GM12874 (cell line): ENCODE data around the gene ODF2L.

ENCODE experiments used
- TF ChIP-seq, protein P1 (sequence below): IDR thresholded peaks from 2 replicates; pipeline ENCODE4 v1.5.1; 2011; ENCODE audit warnings: low read depth, mild to moderate bottlenecking, control low read depth, low read length, moderate library complexity; ENCODE audit not compliant: insufficient read depth

The ODF2L gene

GRCh38 chr1:86339906-86340305 lies 56.2 kb downstream of the ODF2L start:
- TF ChIP-seq, protein P1, sequence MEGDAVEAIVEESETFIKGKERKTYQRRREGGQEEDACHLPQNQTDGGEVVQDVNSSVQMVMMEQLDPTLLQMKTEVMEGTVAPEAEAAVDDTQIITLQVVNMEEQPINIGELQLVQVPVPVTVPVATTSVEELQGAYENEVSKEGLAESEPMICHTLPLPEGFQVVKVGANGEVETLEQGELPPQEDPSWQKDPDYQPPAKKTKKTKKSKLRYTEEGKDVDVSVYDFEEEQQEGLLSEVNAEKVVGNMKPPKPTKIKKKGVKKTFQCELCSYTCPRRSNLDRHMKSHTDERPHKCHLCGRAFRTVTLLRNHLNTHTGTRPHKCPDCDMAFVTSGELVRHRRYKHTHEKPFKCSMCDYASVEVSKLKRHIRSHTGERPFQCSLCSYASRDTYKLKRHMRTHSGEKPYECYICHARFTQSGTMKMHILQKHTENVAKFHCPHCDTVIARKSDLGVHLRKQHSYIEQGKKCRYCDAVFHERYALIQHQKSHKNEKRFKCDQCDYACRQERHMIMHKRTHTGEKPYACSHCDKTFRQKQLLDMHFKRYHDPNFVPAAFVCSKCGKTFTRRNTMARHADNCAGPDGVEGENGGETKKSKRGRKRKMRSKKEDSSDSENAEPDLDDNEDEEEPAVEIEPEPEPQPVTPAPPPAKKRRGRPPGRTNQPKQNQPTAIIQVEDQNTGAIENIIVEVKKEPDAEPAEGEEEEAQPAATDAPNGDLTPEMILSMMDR, result no peak

- TF ChIP-seq, protein P1, result no peak
These were observed 56.9 kb downstream of the ODF2L start for GRCh38 chr1:86339014-86339812.

DNA sequence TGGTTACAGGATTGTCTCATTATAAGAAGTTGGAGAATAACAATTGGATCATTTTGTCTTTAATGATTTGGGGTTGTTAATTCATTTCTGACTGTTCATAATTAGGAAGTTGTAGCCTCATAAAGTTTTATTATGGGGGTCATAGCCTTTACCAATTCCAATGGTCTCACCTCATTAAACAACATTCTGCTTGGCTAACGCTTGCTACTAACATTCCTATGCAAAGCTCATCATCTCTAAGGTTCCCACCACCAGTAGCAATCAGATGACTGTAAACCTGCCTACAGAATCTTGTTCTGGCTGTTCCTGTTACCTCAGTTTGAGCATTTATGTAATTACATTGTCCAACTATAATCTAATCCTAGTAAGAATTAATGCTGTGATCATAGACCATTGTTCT lies 60.2 kb downstream of the ODF2L start:
- TF ChIP-seq, protein P1, result no peak

GRCh38 chr1:86325264-86325663 lies 70.9 kb downstream of the ODF2L start:
- TF ChIP-seq, protein P1, result no peak

DNA sequence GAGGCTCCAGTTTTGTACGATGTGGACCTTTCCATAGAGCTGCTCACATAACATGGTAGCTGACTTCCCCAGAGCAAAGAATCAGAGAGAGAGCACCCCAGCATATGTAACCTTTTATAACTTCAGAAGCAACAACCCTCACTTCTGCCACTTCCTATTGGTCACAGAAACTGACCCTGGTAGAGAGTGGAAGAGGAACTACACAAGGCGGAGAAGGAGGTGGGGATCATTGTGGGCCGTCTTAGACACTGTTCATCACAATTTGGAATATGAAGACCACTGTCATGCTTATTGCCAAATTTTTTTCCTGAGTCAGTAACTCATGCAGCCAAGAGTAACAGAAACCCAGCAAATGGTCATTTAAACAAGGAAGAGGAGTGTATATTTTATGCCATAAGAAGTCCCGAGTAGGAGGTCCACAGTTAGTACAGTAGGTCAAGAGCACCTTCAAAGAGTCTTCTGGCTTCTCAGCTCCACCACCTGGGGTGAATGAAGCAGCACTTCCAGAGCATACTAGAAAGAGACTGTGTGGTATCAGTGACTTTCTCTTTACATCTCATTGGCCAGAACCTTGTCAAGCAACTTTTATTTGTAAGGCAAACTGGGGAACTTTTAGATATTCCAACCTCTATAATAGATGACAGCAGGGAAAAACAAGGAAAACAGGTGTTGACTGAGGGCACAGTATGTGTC lies 71.8 kb downstream of the ODF2L start:
- TF ChIP-seq, protein P1, result no peak

DNA sequence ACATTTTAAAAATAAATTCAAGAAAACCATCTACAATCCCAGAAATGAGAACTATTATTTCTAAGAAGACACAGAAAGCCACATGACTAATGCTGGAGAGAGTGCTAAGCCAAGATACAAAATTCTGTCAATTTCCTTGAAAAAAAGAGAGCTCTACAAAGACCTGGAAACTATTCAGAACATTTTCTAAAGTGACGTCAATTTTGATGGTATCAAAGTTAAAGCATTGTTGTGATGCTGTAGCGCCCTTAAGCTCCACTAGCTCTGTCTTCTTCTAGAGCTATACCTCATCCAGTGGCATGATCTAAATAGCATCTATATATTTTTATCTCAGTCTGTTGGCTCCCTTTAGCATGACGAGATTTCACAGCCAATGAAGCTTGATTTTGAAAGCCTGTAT lies 73.9 kb downstream of the ODF2L start:
- TF ChIP-seq, protein P1, result no peak

- TF ChIP-seq, protein P1, result no peak
These were observed 77.7 kb downstream of the ODF2L start for GRCh38 chr1:86318436-86318835.
